Upper lobe of left lung (tissue), 4 donors: ENCODE results near the gene TOMM7.

ENCODE experiments used
- CTCF ChIP-seq, 6 experiments: fragments of 450-650 bp in 4 of 6; fragments of 200-600 bp in 2 of 6; sonication (generic) in 2 of 6; IDR thresholded peaks; one replicate each; pipeline ENCODE4 v1.5.1; 2016 to 2019; ENCODE audit warnings: antibody characterized with exemption in 6 of 6
- EP300 ChIP-seq, 4 donors: sonication (generic); formaldehyde crosslinking; IDR thresholded peaks; one replicate each; pipeline ENCODE4 v1.5.1; 2017; ENCODE audit warnings: antibody characterized with exemption in 4 of 4, control low read depth in 2 of 4
- POLR2A ChIP-seq, 4 donors: fragments of 450-650 bp; IDR thresholded peaks; one replicate each; pipeline ENCODE4 v1.5.1; 2016 to 2017; ENCODE audit warnings: antibody characterized with exemption in 4 of 4, mild to moderate bottlenecking in 2 of 4
- POLR2AphosphoS5 ChIP-seq, 2 donors: sonication (generic); formaldehyde crosslinking; IDR thresholded peaks; one replicate each; pipeline ENCODE4 v1.5.1; 2017; ENCODE audit warnings: antibody characterized with exemption in 2 of 2

GRCh38 chr7:22783421-22783820 lies 39.2 kb downstream of the TOMM7 start:
- TF ChIP-seq CTCF (IDR thresholded peaks at IDR 0.05): no peak
- TF ChIP-seq POLR2A (IDR thresholded peaks at IDR 0.05): no peak
- no peak for TF ChIP-seq POLR2AphosphoS5 (IDR thresholded peaks at IDR 0.05)
- no peak for TF ChIP-seq EP300 (IDR thresholded peaks at IDR 0.05)
